Right lobe of liver (tissue), 4 donors: ENCODE data around the gene PGAP6.

ENCODE experiments used
- POLR2A ChIP-seq: fragments of 450-650 bp; IDR thresholded peaks from one replicate; pipeline ENCODE4 v1.6.1; 2017; ENCODE audit warnings: antibody characterized with exemption, mild to moderate bottlenecking
- TF ChIP-seq, protein P1 (sequence below), 4 donors: fragments of 200-600 bp in 3 of 4; fragments of 450-650 bp in 1 of 4; IDR thresholded peaks; one replicate each; pipeline versions ENCODE4 v1.5.1 to v1.8.0; 2016 to 2022; ENCODE audit warnings: antibody characterized with exemption in 4 of 4, mild to moderate bottlenecking in 2 of 4
- donor health status: DM: no; HTN: no; CAD: no.
- donor health status: DM: no; HTN: no; CAD: no.
- donor health status: DM: no; HTN: yes; CAD: no.

DNA sequence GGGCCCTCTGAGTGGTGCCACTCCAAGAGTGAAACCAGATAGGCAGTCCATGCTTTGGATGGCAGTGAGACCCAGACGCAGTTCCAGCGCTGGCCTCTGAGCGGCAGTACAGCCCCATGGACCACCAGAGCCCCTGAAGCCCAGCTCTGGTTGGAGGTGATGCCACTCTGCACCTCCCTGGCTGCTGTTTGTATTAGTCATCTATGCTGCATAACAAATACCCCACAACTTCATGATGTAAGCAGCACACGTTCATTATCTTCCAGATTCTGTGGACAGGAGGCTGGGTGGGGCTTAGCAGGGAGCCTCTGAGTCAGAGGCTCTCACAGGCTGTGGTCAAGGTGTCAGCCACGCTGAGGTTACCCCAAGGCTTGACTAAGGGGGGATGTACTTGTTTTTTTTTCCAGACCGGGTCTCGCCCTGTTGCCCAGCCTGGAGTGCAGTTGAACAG lies 10.1 kb upstream of the PGAP6 start:
- TF ChIP-seq POLR2A: no peak
- TF ChIP-seq, protein P1, sequence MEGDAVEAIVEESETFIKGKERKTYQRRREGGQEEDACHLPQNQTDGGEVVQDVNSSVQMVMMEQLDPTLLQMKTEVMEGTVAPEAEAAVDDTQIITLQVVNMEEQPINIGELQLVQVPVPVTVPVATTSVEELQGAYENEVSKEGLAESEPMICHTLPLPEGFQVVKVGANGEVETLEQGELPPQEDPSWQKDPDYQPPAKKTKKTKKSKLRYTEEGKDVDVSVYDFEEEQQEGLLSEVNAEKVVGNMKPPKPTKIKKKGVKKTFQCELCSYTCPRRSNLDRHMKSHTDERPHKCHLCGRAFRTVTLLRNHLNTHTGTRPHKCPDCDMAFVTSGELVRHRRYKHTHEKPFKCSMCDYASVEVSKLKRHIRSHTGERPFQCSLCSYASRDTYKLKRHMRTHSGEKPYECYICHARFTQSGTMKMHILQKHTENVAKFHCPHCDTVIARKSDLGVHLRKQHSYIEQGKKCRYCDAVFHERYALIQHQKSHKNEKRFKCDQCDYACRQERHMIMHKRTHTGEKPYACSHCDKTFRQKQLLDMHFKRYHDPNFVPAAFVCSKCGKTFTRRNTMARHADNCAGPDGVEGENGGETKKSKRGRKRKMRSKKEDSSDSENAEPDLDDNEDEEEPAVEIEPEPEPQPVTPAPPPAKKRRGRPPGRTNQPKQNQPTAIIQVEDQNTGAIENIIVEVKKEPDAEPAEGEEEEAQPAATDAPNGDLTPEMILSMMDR (IDR thresholded peaks at IDR 0.05): peak; percentile 56 to 82 (median 70)
